H1 (cell line): ENCODE data around the gene CD96. TPM values are rescaled to one million over a fixed set of nuclear protein-coding genes. Genes with fewer than 3 reads are reported as not detected.

Source experiments
- BRCA1 ChIP-seq: IDR thresholded peaks from 2 replicates; pipeline ENCODE4 v1.6.1; 2012; ENCODE audit warnings: low read depth, low read length, improper control_type of control experiment
- CEBPB ChIP-seq: IDR thresholded peaks from 2 replicates; pipeline ENCODE4 v1.6.1; 2012; ENCODE audit warnings: low read depth, low read length
- MAX ChIP-seq: IDR thresholded peaks from 2 replicates; pipeline ENCODE4 v1.6.1; 2012; ENCODE audit warnings: inconsistent platforms
- NANOG ChIP-seq: IDR thresholded peaks from 2 replicates; pipeline ENCODE4 v1.6.1; 2011; ENCODE audit warnings: low read length, low read depth, mild to moderate bottlenecking, inconsistent platforms; ENCODE audit not compliant: insufficient read depth, poor library complexity, severe bottlenecking
- RXRA ChIP-seq: IDR thresholded peaks from 2 replicates; pipeline ENCODE4 v1.6.1; 2011; ENCODE audit warnings: low read depth, mild to moderate bottlenecking, low read length, moderate library complexity; ENCODE audit not compliant: insufficient read depth
- polyA plus RNA-seq, 7 experiments: library from polyadenylated mRNA; depleted of rRNA in 3 of 7; stranded (reverse) in 5 of 7; unstranded in 2 of 7; fragments of >200 nt in 5 of 7; fragments of 200-250 nt in 2 of 7; gene quantifications; 1 replicate in 5 of 7; 2 replicates in 1 of 7; 4 replicates in 1 of 7; pipeline versions ENCODE4 v1.2.1 to v1.2.3, GENCODE V29; 2011 to 2013; ENCODE audit warnings: missing spikeins in 2 of 7, mixed read lengths in 2 of 7
- total RNA-seq: library from RNA; stranded (reverse); fragmentation: NEBNext Ultra II Directional; extraction: Animal tissue kit (Norgen Biotek cat#: 25700); gene quantifications from 2 replicates; pipeline ENCODE4 v1.2.1, GENCODE V29; 2021

Gene CD96
- total and polyA plus RNA-seq, 2 of the 8 experiments (the other 6 are each of a cell fraction or from before 2014, with no cell fraction given): not detected

GRCh38 chr3:111650378-111651275 is 108.6 kb downstream of the CD96 start (continued):
- TF ChIP-seq NANOG: no peak
- no peak for TF ChIP-seq MAX
- TF ChIP-seq RXRA: no peak
- no peak for TF ChIP-seq BRCA1
- TF ChIP-seq CEBPB: no peak
